K562 (cell line): ENCODE measurements around the gene ASCL2. TPM values are rescaled to one million over a fixed set of nuclear protein-coding genes. Genes with fewer than 3 reads are reported as not detected.

Experiments
- CBX1 ChIP-seq: sonication (generic); IDR thresholded peaks from 2 replicates; pipeline ENCODE4 v1.6.1; 2016; ENCODE audit warnings: antibody characterized with exemption, low read depth, mild to moderate bottlenecking
- FOS ChIP-seq: IDR thresholded peaks from 3 replicates; pipeline ENCODE4 v1.6.1; 2011; ENCODE audit not compliant: insufficient read length; ENCODE audit errors: extremely low read depth
- FOXK2 ChIP-seq, 2 experiments: fragments of 450-650 bp; IDR thresholded peaks in 1 of 2; conservative IDR thresholded peaks in 1 of 2; 2 replicates each; pipeline ENCODE4 v1.6.1; 2016; ENCODE audit warnings: low read depth in 2 of 2, mild to moderate bottlenecking in 1 of 2
- GABPB1 ChIP-seq: sonication (generic); formaldehyde crosslinking; IDR thresholded peaks from 2 replicates; pipeline ENCODE4 v1.8.0; 2022; ENCODE audit warnings: mild to moderate bottlenecking, missing genetic modification reagents
- HINFP ChIP-seq: fragments of 450-650 bp; conservative IDR thresholded peaks from 2 replicates; pipeline ENCODE4 v1.6.1; 2016; ENCODE audit warnings: missing genetic modification characterization, low read depth, mild to moderate bottlenecking, control low read depth, missing compliant biosample characterization
- KAT8 ChIP-seq: fragments of 450-650 bp; IDR thresholded peaks from 2 replicates; pipeline ENCODE4 v1.6.1; 2016; ENCODE audit warnings: low read depth, mild to moderate bottlenecking
- MYBL2 ChIP-seq, 2 experiments: fragments of 450-650 bp in 1 of 2; sonication (generic) in 1 of 2; formaldehyde crosslinking in 1 of 2; IDR thresholded peaks; 2 replicates each; pipeline versions ENCODE4 v1.6.1 to v1.8.1; 2017 to 2022; ENCODE audit warnings: borderline replicate concordance in 1 of 2, inconsistent platforms in 1 of 2, low read depth in 1 of 2, mild to moderate bottlenecking in 1 of 2, missing genetic modification reagents in 1 of 2, moderate library complexity in 1 of 2
- NCOR1 ChIP-seq: fragments of 450-650 bp; IDR thresholded peaks from 2 replicates; pipeline ENCODE4 v1.6.1; 2016; ENCODE audit warnings: mild to moderate bottlenecking, moderate library complexity
- RFX1 ChIP-seq: fragments of 450-650 bp; IDR thresholded peaks from 2 replicates; pipeline ENCODE4 v1.6.1; 2016; ENCODE audit warnings: mild to moderate bottlenecking, moderate library complexity
- SIRT6 ChIP-seq: IDR thresholded peaks from one replicate; pipeline ENCODE4 v1.6.1; 2012; ENCODE audit warnings: low read depth, mild to moderate bottlenecking, control low read depth, inconsistent platforms, low read length, moderate library complexity
- TARDBP ChIP-seq: fragments of 450-650 bp; IDR thresholded peaks from 2 replicates; pipeline ENCODE4 v1.6.1; 2016
- TRIM24 ChIP-seq, 2 experiments: fragments of 450-650 bp; IDR thresholded peaks; 2 replicates each; pipeline ENCODE4 v1.6.1; 2016
- YY1 ChIP-seq, 3 experiments: IDR thresholded peaks; 2 replicates each; pipeline ENCODE4 v1.6.1; 2011; ENCODE audit warnings: low read length in 2 of 3, mild to moderate bottlenecking in 2 of 3, moderate library complexity in 2 of 3, borderline replicate concordance in 1 of 3, control low read depth in 1 of 3, low read depth in 1 of 3; ENCODE audit not compliant: insufficient read depth in 3 of 3, insufficient replicate concordance in 2 of 3, control insufficient read depth in 1 of 3, insufficient read length in 1 of 3; ENCODE audit errors: extremely low read depth in 1 of 3
- ZBTB5 ChIP-seq: fragments of 450-650 bp; IDR thresholded peaks from 2 replicates; pipeline ENCODE4 v1.6.1; 2017; ENCODE audit warnings: antibody characterized with exemption
- ZHX1 ChIP-seq: fragments of 150-350 bp; conservative IDR thresholded peaks from 2 replicates; pipeline ENCODE4 v1.6.1; 2014; ENCODE audit warnings: low read length
- polyA plus RNA-seq, 8 experiments: library from polyadenylated mRNA; depleted of rRNA in 4 of 8; stranded (reverse) in 5 of 8; unstranded in 3 of 8; fragments of >200 nt; fragmentation: Nextera tagmentation in 2 of 8; fragmentation: Illumina TruSeq in 1 of 8; extraction: Ambion mirVana in 2 of 8; extraction: Trizol in 1 of 8; gene quantifications; 2 replicates each; pipeline versions ENCODE4 v1.2.1 to v1.2.3, GENCODE V29; 2011 to 2014; ENCODE audit warnings: inconsistent platforms in 1 of 8, missing spikeins in 1 of 8
- total RNA-seq, 7 experiments: library from RNA; depleted of rRNA in 6 of 7; stranded (reverse); fragments of >200 nt in 6 of 7; fragmentation: Illumina TruSeq in 2 of 7; extraction: Trizol in 2 of 7; gene quantifications; 2 replicates each; pipeline versions ENCODE4 v1.2.1 to v1.2.3, GENCODE V29; 2011 to 2021; ENCODE audit warnings: low replicate concordance in 1 of 7
- TF ChIP-seq, protein P1 (sequence below): sonication (generic); formaldehyde crosslinking; IDR thresholded peaks from 2 replicates; pipeline ENCODE4 v1.9.0; 2022; ENCODE audit warnings: mild to moderate bottlenecking, missing genetic modification reagents

ASCL2 gene
- total and polyA plus RNA-seq, 9 of the 15 experiments (the other 6 are each of a cell fraction or from before 2014, with no cell fraction given): 0.11 to 1.4 (median 0.36) TPM; not detected in 2

- no peak for TF ChIP-seq FOS
- no peak for TF ChIP-seq CBX1
- TF ChIP-seq ZBTB5: no peak
- peak in 2 of 3 experiments; percentile 11 to 29 for TF ChIP-seq YY1 (IDR thresholded peaks at IDR 0.05; ENCODE audit: borderline replicate concordance in 1 of 3, control insufficient read depth in 1 of 3, extremely low read depth in 1 of 3, insufficient read depth in 3 of 3, insufficient read length in 1 of 3, insufficient replicate concordance in 2 of 3, low read depth in 1 of 3, low read length in 2 of 3)
- no peak for TF ChIP-seq SIRT6
- TF ChIP-seq ZHX1: no peak
- TF ChIP-seq KAT8: no peak
- TF ChIP-seq HINFP (tag): no peak
- TF ChIP-seq GABPB1 (CRISPR knock-in tag): peak; percentile 59; the same call in 1 of the 2 replicates
- peak; percentile 99 for TF ChIP-seq NCOR1
- no peak for TF ChIP-seq TARDBP
- peak; percentile 95 to 96 for TF ChIP-seq TRIM24 (IDR thresholded peaks at IDR 0.05)
- TF ChIP-seq MYBL2 (IDR thresholded peaks at IDR 0.05; ENCODE audit: low read depth): no peak
- no peak for TF ChIP-seq MYBL2 (CRISPR knock-in tag; IDR thresholded peaks at IDR 0.05; ENCODE audit: borderline replicate concordance)
- TF ChIP-seq, protein P1, sequence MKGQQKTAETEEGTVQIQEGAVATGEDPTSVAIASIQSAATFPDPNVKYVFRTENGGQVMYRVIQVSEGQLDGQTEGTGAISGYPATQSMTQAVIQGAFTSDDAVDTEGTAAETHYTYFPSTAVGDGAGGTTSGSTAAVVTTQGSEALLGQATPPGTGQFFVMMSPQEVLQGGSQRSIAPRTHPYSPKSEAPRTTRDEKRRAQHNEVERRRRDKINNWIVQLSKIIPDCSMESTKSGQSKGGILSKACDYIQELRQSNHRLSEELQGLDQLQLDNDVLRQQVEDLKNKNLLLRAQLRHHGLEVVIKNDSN (CRISPR knock-in tag): no peak; the same call in 1 of the 2 replicates
- no peak for TF ChIP-seq RFX1
- TF ChIP-seq FOXK2 (conservative IDR thresholded peaks at IDR 0.05 in 1 of 2, IDR thresholded peaks at IDR 0.05 in 1 of 2; ENCODE audit: low read depth in 2 of 2): no peak
Measured at GRCh38 chr11:2303627-2304505, 33.5 kb upstream of the ASCL2 start (continued).
